BLaER1 (cell line): ENCODE measurements around the gene DNAJB1.

Experiments
- H3K27ac ChIP-seq: shearing (Covaris generic); formaldehyde crosslinking; 2 replicates; pipeline ENCODE4 v1.8.1; 2022
- H3K27me3 ChIP-seq: shearing (Covaris generic); formaldehyde crosslinking; 2 replicates; pipeline ENCODE4 v1.8.1; 2022
- H3K36me3 ChIP-seq: shearing (Covaris generic); formaldehyde crosslinking; 2 replicates; pipeline ENCODE4 v1.8.1; 2022
- H3K4me1 ChIP-seq: shearing (Covaris generic); formaldehyde crosslinking; 2 replicates; pipeline ENCODE4 v1.8.1; 2022
- H3K4me2 ChIP-seq: shearing (Covaris generic); formaldehyde crosslinking; 2 replicates; pipeline ENCODE4 v1.8.1; 2022
- H3K4me3 ChIP-seq: shearing (Covaris generic); formaldehyde crosslinking; 2 replicates; pipeline ENCODE4 v1.8.1; 2022
- H3K9ac ChIP-seq: shearing (Covaris generic); formaldehyde crosslinking; 2 replicates; pipeline ENCODE4 v1.8.1; 2022
- H3K9me3 ChIP-seq: shearing (Covaris generic); formaldehyde crosslinking; 2 replicates; pipeline ENCODE4 v1.8.1; 2022
- H4K20me1 ChIP-seq: shearing (Covaris generic); formaldehyde crosslinking; 2 replicates; pipeline ENCODE4 v1.8.1; 2022
- Cebpa-rat ChIP-seq: shearing (Covaris generic); IDR thresholded peaks from 2 replicates; pipeline ENCODE4 v1.8.1; 2022

DNAJB1 gene

GRCh38 chr19:14528419-14529253 is 10.4 kb upstream of the DNAJB1 start:
- peak overlapping the region; percentile 76 for H3K27ac ChIP-seq
- no peaks in the 10 kb centered on the region for H3K9me3 ChIP-seq
- peaks cover 38% of the 10 kb centered on the region for H4K20me1 ChIP-seq
- H3K27me3 ChIP-seq, result no peaks in the 10 kb centered on the region
- H3K4me3 ChIP-seq, result peak overlapping the region; percentile 75
- H3K4me2 ChIP-seq, result peak overlapping the region; percentile 92
- peaks cover 42% of the 10 kb centered on the region for H3K4me1 ChIP-seq
- no peak for TF ChIP-seq Cebpa-rat
- H3K9ac ChIP-seq, result peak overlapping the region; percentile 74
- H3K36me3 ChIP-seq, result peaks cover 19% of the 10 kb centered on the region

- no peak overlapping the region for H3K4me3 ChIP-seq
- no peak overlapping the region for H3K27ac ChIP-seq
- no peak for TF ChIP-seq Cebpa-rat
- peaks cover 48% of the 10 kb centered on the region for H3K4me1 ChIP-seq
- no peaks in the 10 kb centered on the region for H3K36me3 ChIP-seq
- no peak overlapping the region for H3K9ac ChIP-seq
- no peaks in the 10 kb centered on the region for H3K27me3 ChIP-seq
- peaks cover 16% of the 10 kb centered on the region; the same call in 1 of the 2 replicates for H4K20me1 ChIP-seq
- H3K4me2 ChIP-seq, result no peak overlapping the region
- H3K9me3 ChIP-seq, result no peaks in the 10 kb centered on the region
Measured at GRCh38 chr19:14526423-14526822, 8.2 kb upstream of the DNAJB1 start.

- peaks cover 10% of the 10 kb centered on the region; the same call in 1 of the 2 replicates for H4K20me1 ChIP-seq
- H3K27ac ChIP-seq, result no peak overlapping the region
- no peaks in the 10 kb centered on the region for H3K27me3 ChIP-seq
- TF ChIP-seq Cebpa-rat, result no peak
- no peaks in the 10 kb centered on the region for H3K9me3 ChIP-seq
- H3K4me2 ChIP-seq, result no peak overlapping the region
- peaks cover 41% of the 10 kb centered on the region for H3K4me1 ChIP-seq
- H3K36me3 ChIP-seq, result no peaks in the 10 kb centered on the region
- H3K9ac ChIP-seq, result no peak overlapping the region
- H3K4me3 ChIP-seq, result no peak overlapping the region
Measured at GRCh38 chr19:14525729-14526128, 7.5 kb upstream of the DNAJB1 start.

- TF ChIP-seq Cebpa-rat, result no peak
- no peaks in the 10 kb centered on the region for H3K9me3 ChIP-seq
- no peak overlapping the region for H3K4me3 ChIP-seq
- H3K4me1 ChIP-seq, result peaks cover 58% of the 10 kb centered on the region
- no peak overlapping the region for H3K4me2 ChIP-seq
- peak overlapping the region; percentile 60; the same call in 1 of the 2 replicates for H3K27ac ChIP-seq
- peaks cover 26% of the 10 kb centered on the region for H4K20me1 ChIP-seq
- no peak overlapping the region for H3K9ac ChIP-seq
- H3K36me3 ChIP-seq, result peaks cover 14% of the 10 kb centered on the region
- H3K27me3 ChIP-seq, result no peaks in the 10 kb centered on the region
Measured at GRCh38 chr19:14520543-14520942, 2.3 kb upstream of the DNAJB1 start.

GRCh38 chr19:14519860-14520407 is 1.7 kb upstream of the DNAJB1 start:
- Histone ChIP-seq H3K4me1 (peaks cover 64% of the 10 kb centered on the region), H4K20me1 (peaks cover 32% of the 10 kb centered on the region), H3K27ac (peak overlapping the region; percentile 60), H3K9me3 (no peaks in the 10 kb centered on the region), H3K36me3 (peaks cover 20% of the 10 kb centered on the region), H3K4me2 (peak overlapping the region; percentile 83), H3K9ac (no peak overlapping the region), H3K27me3 (no peaks in the 10 kb centered on the region), H3K4me3 (no peak overlapping the region)
- no peak for TF ChIP-seq Cebpa-rat

GRCh38 chr19:14519245-14519859 is 1.2 kb upstream of the DNAJB1 start:
- Histone ChIP-seq H3K4me3 (peak overlapping the region; percentile 62), H3K36me3 (peaks cover 26% of the 10 kb centered on the region), H4K20me1 (peaks cover 38% of the 10 kb centered on the region), H3K27ac (peak overlapping the region; percentile 74), H3K9me3 (no peaks in the 10 kb centered on the region), H3K4me1 (peaks cover 70% of the 10 kb centered on the region), H3K27me3 (no peaks in the 10 kb centered on the region), H3K9ac (peak overlapping the region; percentile 60; the same call in 1 of the 2 replicates), H3K4me2 (peak overlapping the region; percentile 83)
- TF ChIP-seq Cebpa-rat, result no peak

GRCh38 chr19:14517446-14517839 is 754 bp downstream of the DNAJB1 start:
- no peak for TF ChIP-seq Cebpa-rat
- Histone ChIP-seq H3K36me3 (peaks cover 45% of the 10 kb centered on the region), H4K20me1 (peaks cover 53% of the 10 kb centered on the region), H3K27ac (peak overlapping the region; percentile 96), H3K9ac (peak overlapping the region; percentile 98), H3K4me3 (peak overlapping the region; percentile 98), H3K27me3 (no peaks in the 10 kb centered on the region), H3K4me1 (peaks cover 62% of the 10 kb centered on the region), H3K9me3 (no peaks in the 10 kb centered on the region), H3K4me2 (peak overlapping the region; percentile 98)

- Histone ChIP-seq H3K36me3 (peaks cover 45% of the 10 kb centered on the region), H3K27me3 (no peaks in the 10 kb centered on the region), H3K4me2 (peak overlapping the region; percentile 98), H3K27ac (peak overlapping the region; percentile 96), H3K9ac (peak overlapping the region; percentile 98), H4K20me1 (peaks cover 53% of the 10 kb centered on the region), H3K9me3 (no peaks in the 10 kb centered on the region), H3K4me1 (peaks cover 57% of the 10 kb centered on the region), H3K4me3 (peak overlapping the region; percentile 98)
- TF ChIP-seq Cebpa-rat, result no peak
Measured at GRCh38 chr19:14516746-14517438, 1.3 kb downstream of the DNAJB1 start.

GRCh38 chr19:14516048-14516534 is 2.1 kb downstream of the DNAJB1 start:
- peaks cover 53% of the 10 kb centered on the region for H4K20me1 ChIP-seq
- H3K27ac ChIP-seq, result 0 out of 2 replicates have a peak overlapping the region, but pooled peaks have one; percentile 22
- no peaks in the 10 kb centered on the region for H3K9me3 ChIP-seq
- H3K4me3 ChIP-seq, result peak overlapping the region; percentile 98
- no peak for TF ChIP-seq Cebpa-rat
- H3K4me2 ChIP-seq, result peak overlapping the region; percentile 98
- peaks cover 55% of the 10 kb centered on the region for H3K4me1 ChIP-seq
- H3K9ac ChIP-seq, result peak overlapping the region; percentile 98
- no peaks in the 10 kb centered on the region for H3K27me3 ChIP-seq
- H3K36me3 ChIP-seq, result peaks cover 45% of the 10 kb centered on the region
